HepG2 (cell line): Measurements from ENCODE around the gene SPHK1. TPM values are rescaled to one million over a fixed set of nuclear protein-coding genes. Genes with fewer than 3 reads are reported as not detected.

Source experiments
- CBFB ChIP-seq: sonication (generic); formaldehyde crosslinking; IDR thresholded peaks from 2 replicates; pipeline ENCODE4 v1.4.0; 2020; ENCODE audit warnings: missing genetic modification reagents
- EP300 ChIP-seq, 3 experiments: sonication (generic) in 1 of 3; formaldehyde crosslinking in 1 of 3; IDR thresholded peaks; 2 replicates each; pipeline versions ENCODE4 v1.5.1 to v1.6.1; 2011 to 2020; ENCODE audit warnings: low read depth in 2 of 3, low read length in 2 of 3, borderline replicate concordance in 1 of 3, improper control_type of control experiment in 1 of 3, mild to moderate bottlenecking in 1 of 3, missing genetic modification reagents in 1 of 3, moderate library complexity in 1 of 3
- GFI1 ChIP-seq: sonication (generic); formaldehyde crosslinking; IDR thresholded peaks from 2 replicates; pipeline ENCODE4 v1.5.0; 2020; ENCODE audit warnings: missing genetic modification reagents, mild to moderate bottlenecking, borderline replicate concordance
- PITX1 ChIP-seq: sonication (generic); formaldehyde crosslinking; IDR thresholded peaks from 2 replicates; pipeline ENCODE4 v1.5.1; 2020; ENCODE audit warnings: mild to moderate bottlenecking, missing genetic modification reagents
- POLR2AphosphoS5 ChIP-seq: IDR thresholded peaks from 2 replicates; pipeline ENCODE4 v1.6.1; 2012; ENCODE audit warnings: low read depth, low read length
- ZNF121 ChIP-seq: sonication (generic); formaldehyde crosslinking; IDR thresholded peaks from 2 replicates; pipeline ENCODE4 v1.5.0; 2020; ENCODE audit warnings: mild to moderate bottlenecking, missing genetic modification reagents
- ZNF124 ChIP-seq: sonication (generic); formaldehyde crosslinking; IDR thresholded peaks from 2 replicates; pipeline ENCODE4 v1.4.0; 2020; ENCODE audit warnings: missing genetic modification reagents
- ZNF138 ChIP-seq: sonication (generic); formaldehyde crosslinking; IDR thresholded peaks from 2 replicates; pipeline ENCODE4 v1.5.0; 2020; ENCODE audit warnings: mild to moderate bottlenecking, low read depth, missing genetic modification reagents
- ZNF260 ChIP-seq: sonication (generic); formaldehyde crosslinking; IDR thresholded peaks from 2 replicates; pipeline ENCODE4 v1.4.0; 2020; ENCODE audit warnings: missing genetic modification reagents, low read depth, mild to moderate bottlenecking, borderline replicate concordance
- ZNF607 ChIP-seq: sonication (generic); formaldehyde crosslinking; IDR thresholded peaks from 2 replicates; pipeline ENCODE4 v1.5.1; 2020; ENCODE audit warnings: missing genetic modification reagents, mild to moderate bottlenecking, borderline replicate concordance
- ZNF674 ChIP-seq: sonication (generic); formaldehyde crosslinking; IDR thresholded peaks from 2 replicates; pipeline ENCODE4 v1.5.0; 2020; ENCODE audit warnings: low read depth, mild to moderate bottlenecking, missing genetic modification reagents
- polyA plus RNA-seq, 8 experiments: library from polyadenylated mRNA; depleted of rRNA in 3 of 8; stranded (reverse) in 7 of 8; unstranded in 1 of 8; fragments of >200 nt; fragmentation: Illumina TruSeq in 4 of 8; extraction: Trizol in 4 of 8; gene quantifications; 2 replicates each; pipeline versions ENCODE4 v1.2.1 to v1.2.3, GENCODE V29; 2011 to 2016; ENCODE audit warnings: low read depth in 4 of 8, missing spikeins in 1 of 8, mixed read lengths in 1 of 8; ENCODE audit not compliant: insufficient read depth in 1 of 8
- total RNA-seq, 5 experiments: library from RNA; depleted of rRNA; stranded (reverse); fragments of >200 nt; fragmentation: Illumina TruSeq; extraction: Trizol; gene quantifications; 2 replicates each; pipeline ENCODE4 v1.2.3, GENCODE V29; 2016; ENCODE audit warnings: low read depth in 1 of 5
- TF ChIP-seq, protein P1 (sequence below): sonication (generic); formaldehyde crosslinking; IDR thresholded peaks from 2 replicates; pipeline ENCODE4 v1.4.0; 2020; ENCODE audit warnings: missing genetic modification reagents, borderline replicate concordance
- TF ChIP-seq, protein P2 (sequence below): sonication (generic); formaldehyde crosslinking; IDR thresholded peaks from 2 replicates; pipeline ENCODE4 v1.5.1; 2020; ENCODE audit warnings: mild to moderate bottlenecking, missing genetic modification reagents, borderline replicate concordance
- TF ChIP-seq, protein P3 (sequence below): sonication (generic); formaldehyde crosslinking; IDR thresholded peaks from 2 replicates; pipeline ENCODE4 v1.4.0; 2020; ENCODE audit warnings: low read depth, mild to moderate bottlenecking, missing genetic modification reagents
- TF ChIP-seq, protein P4 (sequence below): sonication (generic); formaldehyde crosslinking; IDR thresholded peaks from 2 replicates; pipeline ENCODE4 v1.8.0; 2022; ENCODE audit warnings: low read depth, missing genetic modification reagents
- TF ChIP-seq, protein P5 (sequence below): sonication (generic); formaldehyde crosslinking; IDR thresholded peaks from 2 replicates; pipeline ENCODE4 v1.4.0; 2020; ENCODE audit warnings: missing genetic modification reagents, borderline replicate concordance
- TF ChIP-seq, protein P6 (sequence below): sonication (generic); formaldehyde crosslinking; IDR thresholded peaks from 2 replicates; pipeline ENCODE4 v1.5.0; 2020; ENCODE audit warnings: missing genetic modification reagents

Gene SPHK1
- total and polyA plus RNA-seq, 2 of the 13 experiments (the other 11 are each of a cell fraction or from before 2014, with no cell fraction given) = 129 to 160 TPM

DNA sequence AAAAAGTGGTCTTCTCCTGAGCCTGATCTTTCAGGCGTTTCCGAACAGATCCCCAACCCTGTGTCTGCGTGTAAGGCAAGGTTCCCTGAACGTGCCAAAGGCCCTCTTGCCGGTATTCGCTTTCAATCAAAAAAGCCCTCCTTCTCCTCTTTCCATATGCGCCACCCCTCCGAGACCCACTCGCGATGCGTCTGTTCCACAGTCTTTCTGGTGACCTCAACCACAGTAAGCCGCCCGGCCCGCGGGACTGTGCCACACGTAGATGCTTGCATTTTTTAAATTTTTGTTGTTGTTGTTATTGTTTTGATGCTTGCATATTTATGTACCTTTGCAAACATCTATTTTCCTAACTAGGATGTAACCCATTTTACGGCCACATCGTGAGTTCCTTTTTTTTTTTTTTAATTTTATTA is 30.1 kb upstream of the SPHK1 start (continued):
- TF ChIP-seq, protein P1, sequence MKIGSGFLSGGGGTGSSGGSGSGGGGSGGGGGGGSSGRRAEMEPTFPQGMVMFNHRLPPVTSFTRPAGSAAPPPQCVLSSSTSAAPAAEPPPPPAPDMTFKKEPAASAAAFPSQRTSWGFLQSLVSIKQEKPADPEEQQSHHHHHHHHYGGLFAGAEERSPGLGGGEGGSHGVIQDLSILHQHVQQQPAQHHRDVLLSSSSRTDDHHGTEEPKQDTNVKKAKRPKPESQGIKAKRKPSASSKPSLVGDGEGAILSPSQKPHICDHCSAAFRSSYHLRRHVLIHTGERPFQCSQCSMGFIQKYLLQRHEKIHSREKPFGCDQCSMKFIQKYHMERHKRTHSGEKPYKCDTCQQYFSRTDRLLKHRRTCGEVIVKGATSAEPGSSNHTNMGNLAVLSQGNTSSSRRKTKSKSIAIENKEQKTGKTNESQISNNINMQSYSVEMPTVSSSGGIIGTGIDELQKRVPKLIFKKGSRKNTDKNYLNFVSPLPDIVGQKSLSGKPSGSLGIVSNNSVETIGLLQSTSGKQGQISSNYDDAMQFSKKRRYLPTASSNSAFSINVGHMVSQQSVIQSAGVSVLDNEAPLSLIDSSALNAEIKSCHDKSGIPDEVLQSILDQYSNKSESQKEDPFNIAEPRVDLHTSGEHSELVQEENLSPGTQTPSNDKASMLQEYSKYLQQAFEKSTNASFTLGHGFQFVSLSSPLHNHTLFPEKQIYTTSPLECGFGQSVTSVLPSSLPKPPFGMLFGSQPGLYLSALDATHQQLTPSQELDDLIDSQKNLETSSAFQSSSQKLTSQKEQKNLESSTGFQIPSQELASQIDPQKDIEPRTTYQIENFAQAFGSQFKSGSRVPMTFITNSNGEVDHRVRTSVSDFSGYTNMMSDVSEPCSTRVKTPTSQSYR (CRISPR knock-in tag) = no peak
- TF ChIP-seq ZNF674 (CRISPR knock-in tag) (0 out of 2 replicates have a peak, but pooled peaks have one; percentile 8), PITX1 (CRISPR knock-in tag) (no peak; the same call in 1 of the 2 replicates), GFI1 (0 out of 2 replicates have a peak, but pooled peaks have one; percentile 13), ZNF260 (CRISPR knock-in tag) (no peak), EP300 (IDR thresholded peaks at IDR 0.05; ENCODE audit: low read depth in 2 of 2, low read length in 2 of 2) (no peak), EP300 (CRISPR knock-in tag; IDR thresholded peaks at IDR 0.05; ENCODE audit: borderline replicate concordance) (0 out of 2 replicates have a peak, but pooled peaks have one; percentile 6), CBFB (CRISPR knock-in tag) (peak; percentile 64; the same call in 1 of the 2 replicates), ZNF121 (CRISPR knock-in tag) (no peak), ZNF124 (CRISPR knock-in tag) (no peak), ZNF138 (CRISPR knock-in tag) (peak; percentile 1; the same call in 1 of the 2 replicates), POLR2AphosphoS5 (peak; percentile 43), ZNF607 (CRISPR knock-in tag) (no peak)
- TF ChIP-seq, protein P2, sequence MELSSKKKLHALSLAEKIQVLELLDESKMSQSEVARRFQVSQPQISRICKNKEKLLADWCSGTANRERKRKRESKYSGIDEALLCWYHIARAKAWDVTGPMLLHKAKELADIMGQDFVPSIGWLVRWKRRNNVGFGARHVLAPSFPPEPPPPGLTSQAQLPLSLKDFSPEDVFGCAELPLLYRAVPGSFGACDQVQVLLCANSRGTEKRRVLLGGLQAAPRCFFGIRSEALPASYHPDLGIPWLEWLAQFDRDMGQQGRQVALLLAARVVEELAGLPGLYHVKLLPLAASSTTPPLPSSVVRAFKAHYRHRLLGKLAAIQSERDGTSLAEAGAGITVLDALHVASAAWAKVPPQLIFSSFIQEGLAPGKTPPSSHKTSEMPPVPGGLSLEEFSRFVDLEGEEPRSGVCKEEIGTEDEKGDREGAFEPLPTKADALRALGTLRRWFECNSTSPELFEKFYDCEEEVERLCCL (CRISPR knock-in tag) = 0 out of 2 replicates have a peak, but pooled peaks have one; percentile 3
- TF ChIP-seq, protein P3, sequence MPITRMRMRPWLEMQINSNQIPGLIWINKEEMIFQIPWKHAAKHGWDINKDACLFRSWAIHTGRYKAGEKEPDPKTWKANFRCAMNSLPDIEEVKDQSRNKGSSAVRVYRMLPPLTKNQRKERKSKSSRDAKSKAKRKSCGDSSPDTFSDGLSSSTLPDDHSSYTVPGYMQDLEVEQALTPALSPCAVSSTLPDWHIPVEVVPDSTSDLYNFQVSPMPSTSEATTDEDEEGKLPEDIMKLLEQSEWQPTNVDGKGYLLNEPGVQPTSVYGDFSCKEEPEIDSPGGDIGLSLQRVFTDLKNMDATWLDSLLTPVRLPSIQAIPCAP (CRISPR knock-in tag) = no peak
- TF ChIP-seq, protein P4, sequence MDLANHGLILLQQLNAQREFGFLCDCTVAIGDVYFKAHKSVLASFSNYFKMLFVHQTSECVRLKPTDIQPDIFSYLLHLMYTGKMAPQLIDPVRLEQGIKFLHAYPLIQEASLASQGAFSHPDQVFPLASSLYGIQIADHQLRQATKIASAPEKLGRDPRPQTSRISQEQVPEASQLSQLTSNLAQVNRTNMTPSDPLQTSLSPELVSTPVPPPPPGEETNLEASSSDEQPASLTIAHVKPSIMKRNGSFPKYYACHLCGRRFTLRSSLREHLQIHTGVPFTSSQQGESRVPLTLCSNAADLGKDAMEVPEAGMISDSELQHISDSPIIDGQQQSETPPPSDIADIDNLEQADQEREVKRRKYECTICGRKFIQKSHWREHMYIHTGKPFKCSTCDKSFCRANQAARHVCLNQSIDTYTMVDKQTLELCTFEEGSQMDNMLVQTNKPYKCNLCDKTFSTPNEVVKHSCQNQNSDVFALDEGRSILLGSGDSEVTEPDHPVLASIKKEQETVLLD (CRISPR knock-in tag) = peak; percentile 11; the same call in 1 of the 2 replicates
- TF ChIP-seq, protein P5, sequence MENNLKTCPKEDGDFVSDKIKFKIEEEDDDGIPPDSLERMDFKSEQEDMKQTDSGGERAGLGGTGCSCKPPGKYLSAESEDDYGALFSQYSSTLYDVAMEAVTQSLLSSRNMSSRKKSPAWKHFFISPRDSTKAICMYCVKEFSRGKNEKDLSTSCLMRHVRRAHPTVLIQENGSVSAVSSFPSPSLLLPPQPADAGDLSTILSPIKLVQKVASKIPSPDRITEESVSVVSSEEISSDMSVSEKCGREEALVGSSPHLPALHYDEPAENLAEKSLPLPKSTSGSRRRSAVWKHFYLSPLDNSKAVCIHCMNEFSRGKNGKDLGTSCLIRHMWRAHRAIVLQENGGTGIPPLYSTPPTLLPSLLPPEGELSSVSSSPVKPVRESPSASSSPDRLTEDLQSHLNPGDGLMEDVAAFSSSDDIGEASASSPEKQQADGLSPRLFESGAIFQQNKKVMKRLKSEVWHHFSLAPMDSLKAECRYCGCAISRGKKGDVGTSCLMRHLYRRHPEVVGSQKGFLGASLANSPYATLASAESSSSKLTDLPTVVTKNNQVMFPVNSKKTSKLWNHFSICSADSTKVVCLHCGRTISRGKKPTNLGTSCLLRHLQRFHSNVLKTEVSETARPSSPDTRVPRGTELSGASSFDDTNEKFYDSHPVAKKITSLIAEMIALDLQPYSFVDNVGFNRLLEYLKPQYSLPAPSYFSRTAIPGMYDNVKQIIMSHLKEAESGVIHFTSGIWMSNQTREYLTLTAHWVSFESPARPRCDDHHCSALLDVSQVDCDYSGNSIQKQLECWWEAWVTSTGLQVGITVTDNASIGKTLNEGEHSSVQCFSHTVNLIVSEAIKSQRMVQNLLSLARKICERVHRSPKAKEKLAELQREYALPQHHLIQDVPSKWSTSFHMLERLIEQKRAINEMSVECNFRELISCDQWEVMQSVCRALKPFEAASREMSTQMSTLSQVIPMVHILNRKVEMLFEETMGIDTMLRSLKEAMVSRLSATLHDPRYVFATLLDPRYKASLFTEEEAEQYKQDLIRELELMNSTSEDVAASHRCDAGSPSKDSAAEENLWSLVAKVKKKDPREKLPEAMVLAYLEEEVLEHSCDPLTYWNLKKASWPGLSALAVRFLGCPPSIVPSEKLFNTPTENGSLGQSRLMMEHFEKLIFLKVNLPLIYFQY (CRISPR knock-in tag) = no peak
- TF ChIP-seq, protein P6, sequence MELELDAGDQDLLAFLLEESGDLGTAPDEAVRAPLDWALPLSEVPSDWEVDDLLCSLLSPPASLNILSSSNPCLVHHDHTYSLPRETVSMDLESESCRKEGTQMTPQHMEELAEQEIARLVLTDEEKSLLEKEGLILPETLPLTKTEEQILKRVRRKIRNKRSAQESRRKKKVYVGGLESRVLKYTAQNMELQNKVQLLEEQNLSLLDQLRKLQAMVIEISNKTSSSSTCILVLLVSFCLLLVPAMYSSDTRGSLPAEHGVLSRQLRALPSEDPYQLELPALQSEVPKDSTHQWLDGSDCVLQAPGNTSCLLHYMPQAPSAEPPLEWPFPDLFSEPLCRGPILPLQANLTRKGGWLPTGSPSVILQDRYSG (CRISPR knock-in tag) = no peak
